GM18861 (cell line): ENCODE data around the gene GEMIN8.
A peak's percentile ranks its signal among the peaks of the same experiment; 100 is the strongest.

Source experiments
- ATAC-seq: cut with Tn5 transposase; IDR thresholded peaks from one replicate; pipeline ENCODE4 v1.9.1; 2021; ENCODE audit not compliant: unreplicated experiment

Gene GEMIN8

GRCh38 chrX:14029425-14030173 is at the start of gene GEMIN8:
TSS of gene GEMIN8 (minus strand) at chrX:14029892. CDS start at chrX:14021478, 8,414 bp downstream.
- peak; percentile 62 for ATAC-seq

- ATAC-seq = no peak
These were observed 46.9 kb upstream of the GEMIN8 start for GRCh38 chrX:14076639-14077038.

GRCh38 chrX:14073556-14073955 is 43.9 kb upstream of the GEMIN8 start:
- ATAC-seq = no peak

GRCh38 chrX:14073071-14073470 is 43.4 kb upstream of the GEMIN8 start:
- no peak for ATAC-seq

GRCh38 chrX:14065800-14066199 is 36.1 kb upstream of the GEMIN8 start:
- no peak for ATAC-seq

GRCh38 chrX:14064626-14065432 is 35.1 kb upstream of the GEMIN8 start:
- no peak for ATAC-seq

- ATAC-seq = no peak
These were observed 32.8 kb upstream of the GEMIN8 start for GRCh38 chrX:14062524-14062923.

- ATAC-seq = no peak
These were observed 26.5 kb upstream of the GEMIN8 start for GRCh38 chrX:14056206-14056605.

GRCh38 chrX:14051416-14051815 is 21.7 kb upstream of the GEMIN8 start:
- ATAC-seq = no peak

GRCh38 chrX:14050709-14051108 is 21.0 kb upstream of the GEMIN8 start:
- no peak for ATAC-seq

GRCh38 chrX:14043209-14043608 is 13.5 kb upstream of the GEMIN8 start:
- no peak for ATAC-seq

GRCh38 chrX:14039344-14039743 is 9.7 kb upstream of the GEMIN8 start:
- peak; percentile 97 for ATAC-seq

- no peak for ATAC-seq
These were observed 8.8 kb upstream of the GEMIN8 start for GRCh38 chrX:14038375-14039085.

- ATAC-seq = no peak
These were observed 2.7 kb upstream of the GEMIN8 start for GRCh38 chrX:14032406-14032805.

GRCh38 chrX:14030174-14030530 is 460 bp upstream of the GEMIN8 start:
- no peak for ATAC-seq

- no peak for ATAC-seq
These were observed 660 bp downstream of the GEMIN8 start for GRCh38 chrX:14029039-14029424.

GRCh38 chrX:14028473-14028872 is 1.2 kb downstream of the GEMIN8 start:
- no peak for ATAC-seq

- peak; percentile 44 for ATAC-seq
These were observed 2.1 kb downstream of the GEMIN8 start for GRCh38 chrX:14027511-14028019.

GRCh38 chrX:14027036-14027435 is 2.7 kb downstream of the GEMIN8 start:
- no peak for ATAC-seq

GRCh38 chrX:14026121-14026520 is 3.6 kb downstream of the GEMIN8 start:
- no peak for ATAC-seq

- ATAC-seq = no peak
These were observed 7.7 kb downstream of the GEMIN8 start for GRCh38 chrX:14022019-14022418.

- no peak for ATAC-seq
These were observed 12.3 kb downstream of the GEMIN8 start for GRCh38 chrX:14017399-14017798.
